GM12892 (cell line): Measurements from ENCODE around the gene IRS4.

Experiments
- POLR2A ChIP-seq: IDR thresholded peaks from 2 replicates; pipeline ENCODE4 v1.6.1; 2011; ENCODE audit warnings: low read depth, low read length, control low read depth
- POLR2AphosphoS5 ChIP-seq: IDR thresholded peaks from 2 replicates; pipeline ENCODE4 v1.6.1; 2011; ENCODE audit warnings: low read depth, low read length, control low read depth
- TAF1 ChIP-seq: IDR thresholded peaks from 2 replicates; pipeline ENCODE4 v1.6.1; 2011; ENCODE audit warnings: low read depth, mild to moderate bottlenecking, control low read depth, low read length, borderline replicate concordance

GRCh38 chrX:108704839-108705238, 31.5 kb downstream of the IRS4 start:
- no peak for TF ChIP-seq TAF1
- TF ChIP-seq POLR2AphosphoS5 = no peak
- TF ChIP-seq POLR2A = no peak
